EH (cell line): ENCODE results near the gene RIOK1.
"Not testable (repeated sequence)": the region's sequence is repeated elsewhere in the genome, so short reads cannot be mapped to it uniquely, and the experiment has no call there.

Experiments used
- DNase-seq: peaks from one replicate; pipeline ENCODE4 v3.0.0-alpha.2; 2015; ENCODE audit warnings: low read depth

RIOK1 gene

GRCh38 chr6:7441048-7441775, 51.6 kb downstream of the RIOK1 start:
- no peak for DNase-seq

GRCh38 chr6:7442467-7442866, 52.9 kb downstream of the RIOK1 start:
- DNase-seq = no peak

- no peak for DNase-seq
Observed at GRCh38 chr6:7445101-7445500, 55.5 kb downstream of the RIOK1 start.

- no peak for DNase-seq
Observed at GRCh38 chr6:7445885-7446461, 56.4 kb downstream of the RIOK1 start.

- DNase-seq = no peak
Observed at GRCh38 chr6:7446619-7447325, 57.2 kb downstream of the RIOK1 start.

GRCh38 chr6:7448232-7448631, 58.6 kb downstream of the RIOK1 start:
- DNase-seq = no peak

GRCh38 chr6:7449018-7449417, 59.4 kb downstream of the RIOK1 start:
- no peak for DNase-seq

- no peak for DNase-seq
Observed at GRCh38 chr6:7451326-7451725, 61.7 kb downstream of the RIOK1 start.

GRCh38 chr6:7452898-7453297, 63.3 kb downstream of the RIOK1 start:
- DNase-seq = no peak

GRCh38 chr6:7454696-7455358, 65.2 kb downstream of the RIOK1 start:
- peak; percentile 19 for DNase-seq

- DNase-seq = not testable (repeated sequence)
Observed at GRCh38 chr6:7456302-7456701, 66.7 kb downstream of the RIOK1 start.

- DNase-seq = peak; percentile 39
Observed at GRCh38 chr6:7461416-7461815, 71.8 kb downstream of the RIOK1 start.

- peak; percentile 29 for DNase-seq
Observed at GRCh38 chr6:7463785-7464184, 74.2 kb downstream of the RIOK1 start.

GRCh38 chr6:7467007-7467897, 77.6 kb downstream of the RIOK1 start:
- peak; percentile 13 for DNase-seq
